EL (cell line): ENCODE data around the gene TBC1D7.
A peak's percentile ranks its signal among the peaks of the same experiment; 100 is the strongest.

Source experiments
- DNase-seq: peaks from one replicate; pipeline ENCODE4 v3.0.0-alpha.2; 2016

Gene TBC1D7

GRCh38 chr6:13289789-13290318, 38.5 kb downstream of the TBC1D7 start:
- DNase-seq, result no peak

- no peak for DNase-seq
Measured at GRCh38 chr6:13288969-13289391, 39.4 kb downstream of the TBC1D7 start.

GRCh38 chr6:13288481-13288880, 39.9 kb downstream of the TBC1D7 start:
- DNase-seq, result no peak

GRCh38 chr6:13287104-13287503, 41.2 kb downstream of the TBC1D7 start:
- no peak for DNase-seq

DNA sequence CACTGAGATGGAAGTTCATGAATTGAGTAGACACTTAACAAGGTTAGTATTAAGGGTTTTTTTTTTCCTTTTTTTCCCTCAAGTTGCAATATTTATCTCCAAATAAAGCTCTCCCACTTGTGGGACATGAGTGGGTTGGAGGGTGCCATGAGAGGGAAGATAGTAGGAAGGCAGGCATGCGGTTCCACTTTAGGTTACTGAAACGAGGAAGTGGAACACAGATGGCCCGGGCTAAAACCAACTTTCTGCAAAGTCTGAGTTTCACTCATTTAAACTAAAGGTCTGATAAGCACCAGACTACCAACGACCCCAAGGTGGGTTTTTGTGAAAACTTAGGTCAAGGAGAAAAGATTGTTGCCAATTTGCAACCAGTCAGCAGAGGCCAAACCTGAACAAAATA, 42.2 kb downstream of the TBC1D7 start:
- DNase-seq, result no peak

DNA sequence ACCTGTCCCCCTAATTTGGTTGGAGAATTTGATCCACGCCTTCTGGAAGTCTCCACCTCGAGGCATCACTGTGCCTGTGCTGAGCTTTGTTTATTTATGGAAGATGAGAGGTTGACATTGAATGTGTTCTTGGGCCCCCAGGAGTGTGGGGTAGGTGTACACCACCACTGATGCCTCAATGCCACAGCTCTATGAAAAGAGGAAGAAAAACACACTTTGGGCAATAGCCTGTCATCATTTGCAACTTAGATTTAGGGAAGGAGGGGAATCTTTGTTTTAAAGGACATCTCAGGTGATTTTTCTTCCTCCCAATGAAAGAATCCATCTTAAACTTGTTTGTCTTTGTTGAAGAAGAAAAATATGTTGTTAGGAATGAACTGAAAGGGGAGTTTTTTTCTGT, 42.6 kb downstream of the TBC1D7 start:
- no peak for DNase-seq

DNA sequence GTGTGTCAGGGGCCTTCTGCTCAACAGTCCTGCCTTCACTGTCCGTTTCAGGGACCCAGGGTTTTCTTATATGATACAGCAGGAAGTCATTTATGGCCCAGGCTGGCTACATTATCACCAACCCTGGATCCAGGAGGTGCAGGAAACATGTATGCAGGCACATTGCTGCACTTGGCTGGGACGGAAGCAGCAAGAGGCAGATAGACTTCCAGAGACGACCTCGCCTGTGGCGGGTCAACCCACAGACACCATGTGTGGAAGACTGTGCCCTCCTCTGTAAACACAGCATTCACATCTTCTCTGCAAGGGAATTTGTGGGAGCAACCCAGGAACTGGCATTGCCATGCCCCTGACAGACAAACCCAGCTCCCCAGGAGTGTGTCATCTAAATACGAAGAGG, 43.7 kb downstream of the TBC1D7 start:
- no peak for DNase-seq

DNA sequence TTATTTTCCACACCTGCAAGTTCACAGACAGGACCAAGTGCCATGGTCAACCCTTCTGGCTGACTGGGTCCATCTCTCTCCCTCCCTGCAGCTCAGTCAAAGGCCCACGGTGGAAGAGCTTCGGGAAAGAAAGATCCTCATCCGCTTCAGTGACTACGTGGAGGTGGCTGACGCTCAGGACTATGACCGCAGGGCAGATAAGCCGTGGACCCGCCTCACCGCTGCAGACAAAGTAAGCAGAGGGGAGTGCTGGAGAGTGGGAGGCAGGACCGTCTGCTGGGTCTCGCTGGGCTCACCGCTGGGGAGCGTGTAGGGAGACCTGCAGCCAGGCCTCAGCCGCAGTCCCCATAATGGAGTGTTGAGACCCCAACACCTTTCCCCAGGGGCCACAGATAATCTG, 45.0 kb downstream of the TBC1D7 start:
- DNase-seq, result no peak

GRCh38 chr6:13282393-13283069, 45.8 kb downstream of the TBC1D7 start:
- no peak for DNase-seq

DNA sequence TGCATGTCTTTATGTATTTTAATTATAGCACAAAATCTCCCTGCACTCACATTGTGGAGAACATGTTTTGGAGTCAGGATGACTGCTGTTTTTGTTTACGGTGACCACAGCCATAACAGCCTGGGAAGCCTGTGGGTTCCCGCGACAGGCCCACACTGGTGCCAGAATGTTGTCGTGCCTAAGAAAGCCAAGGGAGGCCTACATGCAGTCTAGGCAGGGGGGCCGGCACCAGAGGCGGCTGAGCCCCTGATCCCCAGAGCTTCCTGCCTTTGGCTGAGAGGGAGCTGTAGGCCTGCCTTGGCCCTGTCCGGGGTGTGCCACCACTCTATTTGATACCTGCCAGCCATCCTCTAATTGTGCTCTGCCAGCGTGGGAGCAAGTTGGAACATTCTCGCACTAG, 46.7 kb downstream of the TBC1D7 start:
- DNase-seq, result no peak

DNA sequence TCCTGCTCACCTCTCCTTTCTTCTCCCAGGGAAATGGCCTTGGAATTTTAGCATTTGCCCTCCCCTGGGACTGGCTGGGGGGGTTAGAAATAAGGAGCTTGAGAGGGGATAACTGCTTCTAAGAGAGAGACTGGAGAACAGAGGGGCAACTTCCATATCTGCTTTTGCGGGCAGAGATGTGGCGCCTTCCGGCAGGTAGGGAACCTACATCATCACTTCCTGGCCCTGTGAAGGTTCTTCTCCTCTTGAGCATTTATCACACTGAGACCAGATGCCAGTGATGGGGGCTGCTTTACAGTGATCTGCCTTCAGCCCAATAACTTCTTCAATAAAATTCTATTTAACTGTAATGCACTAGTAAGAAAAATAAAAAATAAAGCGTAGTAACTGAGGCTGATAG, 48.1 kb downstream of the TBC1D7 start:
- DNase-seq, result no peak

DNA sequence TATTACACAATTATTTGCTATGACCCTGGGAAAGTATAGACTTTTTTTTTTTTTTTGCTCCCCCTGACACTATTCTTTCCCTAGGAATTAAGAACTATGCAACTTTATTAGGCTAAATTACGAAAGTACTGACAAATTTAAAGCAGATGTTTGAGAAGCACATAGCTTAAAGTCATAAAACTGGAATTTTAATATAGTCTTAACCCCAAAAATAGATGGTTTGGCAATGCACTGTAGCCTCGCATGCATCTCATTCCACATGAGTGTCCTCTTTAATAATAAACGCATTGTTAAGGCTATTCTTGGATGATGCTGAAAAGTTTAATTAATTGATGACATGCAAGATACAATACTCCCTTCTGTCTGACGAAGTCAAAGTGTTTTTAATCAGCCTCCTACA, 49.3 kb downstream of the TBC1D7 start:
- peak; percentile 74 for DNase-seq

GRCh38 chr6:13278164-13278563, 50.2 kb downstream of the TBC1D7 start:
- no peak for DNase-seq

GRCh38 chr6:13277231-13277630, 51.1 kb downstream of the TBC1D7 start:
- DNase-seq, result no peak

DNA sequence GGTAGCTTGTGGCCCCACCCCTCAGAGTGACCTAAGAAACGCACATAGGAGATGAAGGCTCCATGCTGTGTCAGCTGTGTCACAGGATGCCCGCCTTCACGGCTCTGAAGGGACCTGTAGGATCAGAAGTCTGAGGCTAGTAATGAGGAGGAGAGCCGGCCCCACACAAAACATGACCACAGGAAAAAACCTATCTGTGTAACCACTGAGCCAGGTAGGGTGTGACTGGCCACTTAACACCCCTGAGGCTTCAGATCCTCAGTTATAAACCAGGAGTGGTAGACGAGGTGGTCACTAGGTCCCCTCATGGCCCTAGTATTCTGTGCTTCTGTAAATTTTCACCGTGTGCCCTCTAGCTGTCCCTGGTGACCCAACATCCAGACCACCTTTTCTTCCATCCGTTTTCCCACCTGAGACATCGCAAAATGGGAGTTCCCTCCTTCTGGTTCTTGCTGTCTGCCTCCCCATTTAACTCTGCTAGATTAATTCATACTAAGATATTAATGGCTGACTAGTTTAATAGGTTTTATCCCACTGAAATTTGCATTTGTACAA, 52.8 kb downstream of the TBC1D7 start:
- no peak for DNase-seq

- DNase-seq, result no peak
Measured at GRCh38 chr6:13274707-13275434, 53.5 kb downstream of the TBC1D7 start.

- DNase-seq, result no peak
Measured at GRCh38 chr6:13273931-13274706, 54.2 kb downstream of the TBC1D7 start.

- DNase-seq, result no peak
Measured at GRCh38 chr6:13273202-13273930, 55.0 kb downstream of the TBC1D7 start.

DNA sequence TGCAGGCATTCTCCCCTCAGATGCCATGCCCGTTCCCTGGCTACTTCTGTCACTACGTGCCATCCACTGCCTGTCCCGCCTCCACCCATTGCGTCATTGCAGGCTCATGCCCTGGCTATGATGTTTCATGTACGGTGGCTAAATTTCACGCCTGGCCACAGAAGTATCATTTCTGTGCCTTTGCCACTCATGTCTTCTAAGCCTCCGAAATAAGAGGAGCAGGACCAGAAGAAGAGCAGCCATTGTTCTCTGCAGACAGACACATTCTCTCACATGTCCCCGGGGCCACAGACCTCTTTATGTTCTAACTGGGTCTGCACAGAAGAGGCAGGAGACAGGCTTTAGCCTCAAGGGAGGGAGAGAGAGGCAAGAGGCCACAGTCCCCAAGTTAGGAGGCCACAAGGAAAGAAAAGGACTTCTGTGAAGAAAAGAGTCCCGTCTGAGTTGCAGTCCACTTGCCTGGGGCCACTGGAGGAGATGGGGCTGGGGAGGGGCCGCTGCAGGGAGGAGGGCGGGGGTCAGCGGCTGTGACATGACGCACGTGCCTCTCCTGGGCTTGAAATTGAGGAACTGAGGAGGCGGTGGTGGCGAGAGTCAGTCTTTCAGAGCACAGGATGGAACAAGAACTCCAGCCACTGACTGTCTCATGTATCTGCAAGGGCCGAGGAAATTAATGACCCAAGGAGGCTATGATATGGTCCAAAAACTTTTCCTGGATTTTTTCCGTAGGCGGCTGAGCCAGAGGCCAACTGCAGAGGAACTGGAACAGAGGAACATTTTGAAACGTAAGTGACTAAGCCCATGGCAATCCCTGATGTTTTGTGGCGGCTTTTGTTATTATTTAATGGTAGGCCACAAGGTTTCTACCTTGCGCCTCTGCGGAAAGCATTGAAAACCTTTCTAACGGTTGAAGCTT, 55.9 kb downstream of the TBC1D7 start:
- DNase-seq, result no peak

- DNase-seq, result peak; percentile 68
Measured at GRCh38 chr6:13268913-13269518, 59.3 kb downstream of the TBC1D7 start.

DNA sequence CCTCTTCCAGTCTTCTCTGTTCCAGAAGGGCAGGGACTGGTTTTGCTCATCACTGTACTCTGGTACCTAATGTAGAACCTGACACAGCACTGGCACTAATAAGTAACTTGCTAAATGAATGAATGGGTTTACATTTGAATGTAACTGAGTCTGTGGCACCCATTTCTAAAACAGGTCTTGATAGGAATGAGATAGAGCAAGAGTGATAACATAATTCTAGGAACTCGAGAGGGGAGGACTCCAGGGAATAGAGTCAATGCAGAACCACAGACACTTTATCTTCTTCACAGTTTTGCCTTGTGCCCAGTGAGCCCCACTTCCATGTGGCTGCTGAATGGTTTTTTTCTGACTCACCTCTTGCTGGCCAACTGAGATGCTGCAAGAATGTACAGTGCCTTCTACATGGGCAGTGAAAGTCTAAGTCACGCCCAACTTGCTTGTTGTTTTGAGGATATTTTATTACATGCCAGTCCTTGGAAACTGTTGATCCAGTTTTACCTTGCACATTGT, 61.1 kb downstream of the TBC1D7 start:
- peak; percentile 11 for DNase-seq
